Endothelial cell (in vitro differentiated cells): Measurements from ENCODE around the gene CECR2. TPM values are rescaled to one million over a fixed set of nuclear protein-coding genes. Genes with fewer than 3 reads are reported as not detected.
"Not testable (repeated sequence)": the region's sequence is repeated elsewhere in the genome, so short reads cannot be mapped to it uniquely, and the experiment has no call there.

ENCODE experiments used
- DNase-seq: peaks from one replicate; pipeline ENCODE4 v3.0.0; 2021; ENCODE audit warnings: low spot score
- H3K27ac Mint-ChIP-seq: one replicate; pipeline ENCODE4 v1.8.0; 2021; ENCODE audit warnings: mixed read lengths, inconsistent platforms; ENCODE audit not compliant: unreplicated experiment
- H3K27me3 Mint-ChIP-seq: one replicate; pipeline ENCODE4 v1.8.0; 2021; ENCODE audit warnings: mild to moderate bottlenecking, moderate library complexity, mixed read lengths, inconsistent platforms; ENCODE audit not compliant: unreplicated experiment
- H3K36me3 Mint-ChIP-seq: one replicate; pipeline ENCODE4 v1.8.0; 2021; ENCODE audit warnings: mild to moderate bottlenecking, low read depth, mixed read lengths, inconsistent platforms; ENCODE audit not compliant: unreplicated experiment
- H3K4me1 Mint-ChIP-seq: one replicate; pipeline ENCODE4 v1.8.0; 2021; ENCODE audit warnings: mild to moderate bottlenecking, mixed read lengths, inconsistent platforms; ENCODE audit not compliant: unreplicated experiment
- H3K4me3 Mint-ChIP-seq: one replicate; pipeline ENCODE4 v1.8.0; 2021; ENCODE audit warnings: mild to moderate bottlenecking, mixed read lengths, inconsistent platforms; ENCODE audit not compliant: unreplicated experiment
- H3K9me3 Mint-ChIP-seq: one replicate; pipeline ENCODE4 v1.8.0; 2021; ENCODE audit warnings: mixed read lengths, inconsistent platforms; ENCODE audit not compliant: unreplicated experiment
- total RNA-seq: library from RNA; stranded (reverse); fragmentation: NEBNext Ultra II Directional; extraction: Animal tissue kit (Norgen Biotek cat#: 25700); gene quantifications from one replicate; pipeline ENCODE4 v1.2.1, GENCODE V29; 2021; ENCODE audit not compliant: unreplicated experiment
- TF ChIP-seq, protein P1 (sequence below): fragments of 200-600 bp; sonication (generic); IDR thresholded peaks from one replicate; pipeline ENCODE4 v1.5.0; 2021; ENCODE audit warnings: antibody characterized with exemption; ENCODE audit not compliant: unreplicated experiment

Gene CECR2
- total RNA-seq, 1 donor from 2014 or later, result 65.3 TPM

DNA sequence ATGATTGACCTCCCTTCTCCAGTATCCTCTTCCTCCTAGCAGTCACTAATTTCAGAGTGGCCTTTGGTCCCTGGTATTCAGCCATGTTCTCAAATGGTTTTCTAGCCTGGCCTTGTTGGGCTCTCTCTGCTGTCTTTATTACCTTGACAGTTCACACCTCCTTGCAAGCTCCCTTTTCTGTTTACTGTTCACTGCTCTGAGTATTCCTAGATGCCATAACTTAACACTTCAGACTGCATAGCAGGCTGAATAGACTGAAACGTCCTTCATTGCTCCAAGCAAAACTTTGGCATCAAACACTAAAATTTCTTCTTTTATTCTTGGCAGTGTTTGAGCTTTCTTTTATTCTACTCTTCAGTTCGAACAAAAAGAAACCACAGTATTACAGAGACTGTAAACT, 144.4 kb downstream of the CECR2 start:
- Mint-ChIP-seq H3K27me3 (peaks cover 2% of the 10 kb centered on the region), H3K9me3 (no peaks in the 10 kb centered on the region), H3K27ac (no peak overlapping the region), H3K4me1 (peaks cover 2% of the 10 kb centered on the region), H3K4me3 (no peak overlapping the region), H3K36me3 (peaks cover 43% of the 10 kb centered on the region)
- TF ChIP-seq, protein P1, sequence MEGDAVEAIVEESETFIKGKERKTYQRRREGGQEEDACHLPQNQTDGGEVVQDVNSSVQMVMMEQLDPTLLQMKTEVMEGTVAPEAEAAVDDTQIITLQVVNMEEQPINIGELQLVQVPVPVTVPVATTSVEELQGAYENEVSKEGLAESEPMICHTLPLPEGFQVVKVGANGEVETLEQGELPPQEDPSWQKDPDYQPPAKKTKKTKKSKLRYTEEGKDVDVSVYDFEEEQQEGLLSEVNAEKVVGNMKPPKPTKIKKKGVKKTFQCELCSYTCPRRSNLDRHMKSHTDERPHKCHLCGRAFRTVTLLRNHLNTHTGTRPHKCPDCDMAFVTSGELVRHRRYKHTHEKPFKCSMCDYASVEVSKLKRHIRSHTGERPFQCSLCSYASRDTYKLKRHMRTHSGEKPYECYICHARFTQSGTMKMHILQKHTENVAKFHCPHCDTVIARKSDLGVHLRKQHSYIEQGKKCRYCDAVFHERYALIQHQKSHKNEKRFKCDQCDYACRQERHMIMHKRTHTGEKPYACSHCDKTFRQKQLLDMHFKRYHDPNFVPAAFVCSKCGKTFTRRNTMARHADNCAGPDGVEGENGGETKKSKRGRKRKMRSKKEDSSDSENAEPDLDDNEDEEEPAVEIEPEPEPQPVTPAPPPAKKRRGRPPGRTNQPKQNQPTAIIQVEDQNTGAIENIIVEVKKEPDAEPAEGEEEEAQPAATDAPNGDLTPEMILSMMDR, result no peak
- DNase-seq, result no peak

DNA sequence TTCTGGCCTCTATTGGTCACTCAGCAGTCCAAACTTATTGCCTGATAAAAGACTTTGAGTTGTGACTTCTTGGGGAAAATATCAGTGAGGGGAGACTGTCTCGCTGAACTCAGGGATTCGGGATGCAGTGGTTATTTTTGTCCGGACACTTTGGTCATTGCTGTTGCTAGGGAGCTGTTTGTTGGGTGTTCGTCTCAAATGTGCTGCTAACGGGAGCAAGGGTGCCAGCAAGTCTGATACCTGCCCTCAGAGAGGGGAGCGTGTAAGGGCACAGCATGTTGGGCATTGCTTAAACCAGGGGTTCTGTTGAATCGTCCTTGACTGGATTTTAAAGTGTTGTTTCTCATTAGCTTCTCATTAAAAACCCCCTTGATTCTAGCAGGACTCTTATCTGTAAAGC, 144.8 kb downstream of the CECR2 start:
- H3K27ac Mint-ChIP-seq, result no peak overlapping the region
- no peaks in the 10 kb centered on the region for H3K9me3 Mint-ChIP-seq
- no peak overlapping the region for H3K4me3 Mint-ChIP-seq
- peaks cover 2% of the 10 kb centered on the region for H3K4me1 Mint-ChIP-seq
- peaks cover 2% of the 10 kb centered on the region for H3K27me3 Mint-ChIP-seq
- DNase-seq, result no peak
- TF ChIP-seq, protein P1, result no peak
- H3K36me3 Mint-ChIP-seq, result peaks cover 42% of the 10 kb centered on the region

DNA sequence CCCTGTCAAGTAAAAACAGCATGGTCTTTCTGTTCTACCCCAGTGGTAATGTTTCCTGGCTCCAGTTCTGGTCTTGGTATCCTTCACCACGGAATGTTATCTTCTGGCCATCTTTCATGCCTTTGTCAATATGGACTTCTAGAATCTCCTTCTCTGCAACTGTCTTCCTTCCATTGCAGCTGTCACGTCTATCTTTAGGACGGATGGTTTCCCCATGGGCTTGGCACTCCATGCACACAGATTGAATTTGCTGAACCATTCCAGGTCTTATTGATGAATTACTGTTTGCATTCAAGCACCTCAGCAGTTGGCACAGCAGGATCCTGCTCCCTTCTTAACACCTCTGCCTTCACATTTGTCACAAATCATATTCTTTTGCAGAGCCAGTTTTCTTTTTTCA, 149.1 kb downstream of the CECR2 start:
- Mint-ChIP-seq H3K27ac (peak overlapping the region; percentile 5), H3K4me3 (no peak overlapping the region), H3K27me3 (no peaks in the 10 kb centered on the region), H3K9me3 (no peaks in the 10 kb centered on the region), H3K36me3 (peaks cover 22% of the 10 kb centered on the region), H3K4me1 (peaks cover 2% of the 10 kb centered on the region)
- TF ChIP-seq, protein P1, result no peak
- DNase-seq, result no peak

DNA sequence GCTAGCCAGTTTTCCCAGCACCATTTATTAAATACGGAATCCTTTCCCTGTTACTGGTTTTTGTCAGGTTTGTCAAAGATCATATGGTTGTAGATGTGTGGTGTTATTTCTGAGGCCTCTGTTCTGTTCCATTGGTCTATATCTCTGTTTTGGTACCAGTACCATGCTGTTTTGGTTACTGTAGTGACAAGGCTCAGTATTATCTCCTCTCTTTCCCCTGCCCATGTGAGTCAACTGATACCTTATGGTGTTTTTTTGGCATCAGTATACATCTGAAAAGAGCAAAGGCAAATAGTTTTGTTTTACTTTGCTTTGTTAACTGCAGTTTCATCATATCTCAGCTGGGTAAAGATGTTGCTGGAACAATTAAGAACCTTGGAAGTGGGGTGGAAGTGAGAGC, 152.7 kb downstream of the CECR2 start:
- H3K9me3 Mint-ChIP-seq, H3K4me3 Mint-ChIP-seq, H3K27me3 Mint-ChIP-seq, H3K4me1 Mint-ChIP-seq, DNase-seq, H3K27ac Mint-ChIP-seq: not testable (repeated sequence)
- peaks cover 34% of the 10 kb centered on the region for H3K36me3 Mint-ChIP-seq

DNA sequence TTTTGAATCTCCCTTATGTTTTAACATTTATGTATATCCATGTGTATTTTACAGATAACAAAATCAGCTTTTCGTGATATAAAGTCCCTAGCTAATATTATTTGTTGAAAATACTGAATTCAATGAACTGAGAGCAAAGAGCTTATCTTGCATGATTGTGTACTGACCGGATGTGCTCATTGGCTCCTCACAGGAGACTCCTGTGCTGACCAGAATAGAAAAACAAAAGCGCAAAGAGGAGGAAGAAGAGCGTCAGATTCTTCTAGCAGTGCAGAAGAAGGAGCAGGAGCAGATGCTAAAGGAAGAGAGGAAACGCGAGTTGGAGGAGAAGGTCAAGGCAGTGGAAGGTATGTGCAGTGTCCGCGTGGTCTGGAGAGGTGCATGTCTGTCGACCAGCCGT, 154.7 kb downstream of the CECR2 start:
- peak overlapping the region; percentile 44 for H3K4me3 Mint-ChIP-seq
- peaks cover 28% of the 10 kb centered on the region for H3K36me3 Mint-ChIP-seq
- peaks cover 6% of the 10 kb centered on the region for H3K27me3 Mint-ChIP-seq
- TF ChIP-seq, protein P1, result no peak
- H3K27ac Mint-ChIP-seq, result peak overlapping the region; percentile 5
- peaks cover 8% of the 10 kb centered on the region for H3K4me1 Mint-ChIP-seq
- no peaks in the 10 kb centered on the region for H3K9me3 Mint-ChIP-seq
- DNase-seq, result no peak

DNA sequence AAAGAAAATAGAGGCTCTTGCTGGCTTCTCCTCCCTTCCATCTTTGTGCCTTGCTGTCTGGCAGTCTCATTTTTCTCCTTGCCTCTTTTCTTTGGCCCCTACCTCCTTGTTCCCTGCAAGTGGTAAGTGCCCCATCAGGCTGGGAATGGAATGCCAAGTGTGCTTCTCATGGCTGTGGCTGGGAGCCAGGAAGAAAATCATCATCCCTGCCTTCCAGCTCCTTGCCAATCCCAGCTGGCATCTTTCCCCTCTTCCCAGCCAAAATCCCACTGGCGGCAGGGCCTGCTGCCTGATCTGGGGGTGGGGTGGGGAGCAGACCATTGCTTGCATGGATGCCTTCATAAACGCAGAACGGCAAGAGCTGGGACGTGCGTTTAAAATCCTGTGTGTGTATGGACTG, 167.0 kb downstream of the CECR2 start:
- Mint-ChIP-seq H3K4me3 (no peak overlapping the region), H3K9me3 (no peaks in the 10 kb centered on the region), H3K27me3 (no peaks in the 10 kb centered on the region), H3K4me1 (peaks cover 3% of the 10 kb centered on the region), H3K36me3 (peaks cover 39% of the 10 kb centered on the region), H3K27ac (no peak overlapping the region)
- DNase-seq, result no peak
- TF ChIP-seq, protein P1, result no peak
